Measurements from ENCODE around the gene PLEKHG4B.

- TF ChIP-seq, protein P1, sequence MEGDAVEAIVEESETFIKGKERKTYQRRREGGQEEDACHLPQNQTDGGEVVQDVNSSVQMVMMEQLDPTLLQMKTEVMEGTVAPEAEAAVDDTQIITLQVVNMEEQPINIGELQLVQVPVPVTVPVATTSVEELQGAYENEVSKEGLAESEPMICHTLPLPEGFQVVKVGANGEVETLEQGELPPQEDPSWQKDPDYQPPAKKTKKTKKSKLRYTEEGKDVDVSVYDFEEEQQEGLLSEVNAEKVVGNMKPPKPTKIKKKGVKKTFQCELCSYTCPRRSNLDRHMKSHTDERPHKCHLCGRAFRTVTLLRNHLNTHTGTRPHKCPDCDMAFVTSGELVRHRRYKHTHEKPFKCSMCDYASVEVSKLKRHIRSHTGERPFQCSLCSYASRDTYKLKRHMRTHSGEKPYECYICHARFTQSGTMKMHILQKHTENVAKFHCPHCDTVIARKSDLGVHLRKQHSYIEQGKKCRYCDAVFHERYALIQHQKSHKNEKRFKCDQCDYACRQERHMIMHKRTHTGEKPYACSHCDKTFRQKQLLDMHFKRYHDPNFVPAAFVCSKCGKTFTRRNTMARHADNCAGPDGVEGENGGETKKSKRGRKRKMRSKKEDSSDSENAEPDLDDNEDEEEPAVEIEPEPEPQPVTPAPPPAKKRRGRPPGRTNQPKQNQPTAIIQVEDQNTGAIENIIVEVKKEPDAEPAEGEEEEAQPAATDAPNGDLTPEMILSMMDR (conservative IDR thresholded peaks at IDR 0.05), result no peak
- no peak for TF ChIP-seq ZFX (IDR thresholded peaks at IDR 0.05)
Observed at GRCh38 chr5:156411-157072, 64.6 kb downstream of the PLEKHG4B start.
